ENCODE data around the gene SP100.

SP100 gene

DNA sequence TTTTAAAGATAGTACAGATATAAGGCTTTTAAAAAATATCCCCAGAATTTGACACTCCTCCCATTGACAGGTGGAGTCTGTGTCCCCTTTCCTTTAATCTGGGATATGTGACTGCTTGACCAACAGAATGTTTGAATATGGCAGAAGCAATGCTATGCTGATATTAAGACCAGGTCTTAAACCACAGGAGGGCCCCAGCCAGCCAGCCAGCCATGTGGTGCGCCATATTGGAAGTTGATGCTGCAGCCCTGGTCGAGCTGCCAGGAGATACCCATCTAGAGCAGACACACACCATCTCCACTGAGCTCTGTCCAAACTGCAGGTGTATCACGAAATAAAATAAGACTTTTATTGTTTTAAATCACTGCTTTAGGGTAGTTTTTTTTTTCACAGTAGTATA lies 174.3 kb downstream of the SP100 start:
- no peak for TF ChIP-seq RAD21 (IDR thresholded peaks at IDR 0.05; ENCODE audit: low read depth)
- no peak for TF ChIP-seq EGR1 (IDR thresholded peaks at IDR 0.05)
- no peak for TF ChIP-seq USF1 (IDR thresholded peaks at IDR 0.05)
- TF ChIP-seq FOXM1 (IDR thresholded peaks at IDR 0.05; ENCODE audit: borderline replicate concordance, low read depth), result no peak
- TF ChIP-seq NFIC (IDR thresholded peaks at IDR 0.05), result no peak
- TF ChIP-seq CREB1 (IDR thresholded peaks at IDR 0.05; ENCODE audit: low read depth), result no peak
- no peak for TF ChIP-seq YY1 (IDR thresholded peaks at IDR 0.05; ENCODE audit: low read depth)
- TF ChIP-seq ZBTB7A (IDR thresholded peaks at IDR 0.05; ENCODE audit: low read depth), result no peak
- TF ChIP-seq EP300 (IDR thresholded peaks at IDR 0.05; ENCODE audit: borderline replicate concordance), result no peak
- no peak for TF ChIP-seq CEBPB (IDR thresholded peaks at IDR 0.05)
- TF ChIP-seq TAF1 (IDR thresholded peaks at IDR 0.05; ENCODE audit: low read depth), result no peak

DNA sequence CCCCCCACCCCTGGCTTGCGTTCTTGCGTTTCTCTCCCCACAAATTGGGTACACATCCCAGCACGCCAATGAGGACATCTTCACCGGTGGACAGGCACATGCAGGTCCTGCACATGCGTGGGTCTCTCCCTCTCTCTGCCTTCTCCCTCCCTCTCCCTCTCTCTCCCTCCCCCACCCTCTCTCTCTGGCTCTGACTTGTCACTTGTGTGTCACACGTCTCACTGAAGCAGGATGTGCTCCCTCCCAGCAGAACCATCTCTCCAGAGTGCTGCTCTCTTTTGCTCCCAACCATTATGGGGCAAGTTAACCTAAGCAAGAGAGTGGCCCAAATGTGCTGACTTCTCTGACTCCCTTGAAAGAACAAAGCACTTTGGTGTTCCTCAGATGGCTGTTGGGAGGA lies 175.8 kb downstream of the SP100 start:
- TF ChIP-seq CREB1 (IDR thresholded peaks at IDR 0.05; ENCODE audit: low read depth) (no peak), EP300 (IDR thresholded peaks at IDR 0.05; ENCODE audit: borderline replicate concordance) (no peak), ZBTB7A (IDR thresholded peaks at IDR 0.05; ENCODE audit: low read depth) (no peak), TAF1 (IDR thresholded peaks at IDR 0.05; ENCODE audit: low read depth) (no peak), FOXM1 (IDR thresholded peaks at IDR 0.05; ENCODE audit: borderline replicate concordance, low read depth) (no peak), EGR1 (IDR thresholded peaks at IDR 0.05) (no peak), TEAD4 (IDR thresholded peaks at IDR 0.05) (no peak), YY1 (IDR thresholded peaks at IDR 0.05; ENCODE audit: low read depth) (no peak), RAD21 (IDR thresholded peaks at IDR 0.05; ENCODE audit: low read depth) (no peak), TCF12 (IDR thresholded peaks at IDR 0.05; ENCODE audit: low read depth) (no peak), NFIC (IDR thresholded peaks at IDR 0.05) (no peak), USF1 (IDR thresholded peaks at IDR 0.05) (no peak), MAX (IDR thresholded peaks at IDR 0.05) (no peak), CEBPB (IDR thresholded peaks at IDR 0.05) (no peak)
- TF ChIP-seq, protein P1, sequence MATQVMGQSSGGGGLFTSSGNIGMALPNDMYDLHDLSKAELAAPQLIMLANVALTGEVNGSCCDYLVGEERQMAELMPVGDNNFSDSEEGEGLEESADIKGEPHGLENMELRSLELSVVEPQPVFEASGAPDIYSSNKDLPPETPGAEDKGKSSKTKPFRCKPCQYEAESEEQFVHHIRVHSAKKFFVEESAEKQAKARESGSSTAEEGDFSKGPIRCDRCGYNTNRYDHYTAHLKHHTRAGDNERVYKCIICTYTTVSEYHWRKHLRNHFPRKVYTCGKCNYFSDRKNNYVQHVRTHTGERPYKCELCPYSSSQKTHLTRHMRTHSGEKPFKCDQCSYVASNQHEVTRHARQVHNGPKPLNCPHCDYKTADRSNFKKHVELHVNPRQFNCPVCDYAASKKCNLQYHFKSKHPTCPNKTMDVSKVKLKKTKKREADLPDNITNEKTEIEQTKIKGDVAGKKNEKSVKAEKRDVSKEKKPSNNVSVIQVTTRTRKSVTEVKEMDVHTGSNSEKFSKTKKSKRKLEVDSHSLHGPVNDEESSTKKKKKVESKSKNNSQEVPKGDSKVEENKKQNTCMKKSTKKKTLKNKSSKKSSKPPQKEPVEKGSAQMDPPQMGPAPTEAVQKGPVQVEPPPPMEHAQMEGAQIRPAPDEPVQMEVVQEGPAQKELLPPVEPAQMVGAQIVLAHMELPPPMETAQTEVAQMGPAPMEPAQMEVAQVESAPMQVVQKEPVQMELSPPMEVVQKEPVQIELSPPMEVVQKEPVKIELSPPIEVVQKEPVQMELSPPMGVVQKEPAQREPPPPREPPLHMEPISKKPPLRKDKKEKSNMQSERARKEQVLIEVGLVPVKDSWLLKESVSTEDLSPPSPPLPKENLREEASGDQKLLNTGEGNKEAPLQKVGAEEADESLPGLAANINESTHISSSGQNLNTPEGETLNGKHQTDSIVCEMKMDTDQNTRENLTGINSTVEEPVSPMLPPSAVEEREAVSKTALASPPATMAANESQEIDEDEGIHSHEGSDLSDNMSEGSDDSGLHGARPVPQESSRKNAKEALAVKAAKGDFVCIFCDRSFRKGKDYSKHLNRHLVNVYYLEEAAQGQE (IDR thresholded peaks at IDR 0.05; ENCODE audit: low read depth), result no peak

DNA sequence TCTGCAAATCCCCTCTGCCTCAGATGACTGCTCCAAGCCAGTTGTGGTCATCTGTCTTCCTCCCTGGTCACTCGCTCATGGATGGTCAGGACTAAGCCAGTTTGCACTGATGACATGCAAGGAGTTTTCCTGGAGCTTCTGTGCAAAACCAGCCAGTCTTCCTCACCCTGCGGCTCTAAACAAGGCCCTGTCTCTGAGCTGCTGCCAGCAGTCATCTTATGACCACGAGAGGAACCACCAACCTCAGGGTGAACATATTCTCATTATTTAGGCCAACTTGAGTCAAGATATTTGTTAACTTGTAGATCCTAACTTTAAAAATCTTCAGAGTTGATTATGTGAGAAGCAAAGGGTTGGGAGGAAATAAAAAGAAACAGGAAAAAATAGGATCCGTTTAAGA lies 176.8 kb downstream of the SP100 start:
- TF ChIP-seq TEAD4 (IDR thresholded peaks at IDR 0.05) (no peak), USF1 (IDR thresholded peaks at IDR 0.05) (no peak), TAF1 (IDR thresholded peaks at IDR 0.05; ENCODE audit: low read depth) (no peak), ZBTB7A (IDR thresholded peaks at IDR 0.05; ENCODE audit: low read depth) (no peak), FOXM1 (IDR thresholded peaks at IDR 0.05; ENCODE audit: borderline replicate concordance, low read depth) (no peak), TCF12 (IDR thresholded peaks at IDR 0.05; ENCODE audit: low read depth) (no peak), YY1 (IDR thresholded peaks at IDR 0.05; ENCODE audit: low read depth) (no peak), MAX (IDR thresholded peaks at IDR 0.05) (no peak), CREB1 (IDR thresholded peaks at IDR 0.05; ENCODE audit: low read depth) (no peak), RAD21 (IDR thresholded peaks at IDR 0.05; ENCODE audit: low read depth) (no peak), EGR1 (IDR thresholded peaks at IDR 0.05) (no peak), EP300 (IDR thresholded peaks at IDR 0.05; ENCODE audit: borderline replicate concordance) (no peak), NFIC (IDR thresholded peaks at IDR 0.05) (no peak), CEBPB (IDR thresholded peaks at IDR 0.05) (no peak)
- TF ChIP-seq, protein P1 (IDR thresholded peaks at IDR 0.05; ENCODE audit: low read depth), result no peak

All from Ishikawa (cell line).